ENCODE data around the gene EPAS1. TPM values are rescaled to one million over a fixed set of nuclear protein-coding genes. Genes with fewer than 3 reads are reported as not detected.

EPAS1 gene
- total RNA-seq, 1 experiment from 2014 or later, result 8.5 TPM

DNA sequence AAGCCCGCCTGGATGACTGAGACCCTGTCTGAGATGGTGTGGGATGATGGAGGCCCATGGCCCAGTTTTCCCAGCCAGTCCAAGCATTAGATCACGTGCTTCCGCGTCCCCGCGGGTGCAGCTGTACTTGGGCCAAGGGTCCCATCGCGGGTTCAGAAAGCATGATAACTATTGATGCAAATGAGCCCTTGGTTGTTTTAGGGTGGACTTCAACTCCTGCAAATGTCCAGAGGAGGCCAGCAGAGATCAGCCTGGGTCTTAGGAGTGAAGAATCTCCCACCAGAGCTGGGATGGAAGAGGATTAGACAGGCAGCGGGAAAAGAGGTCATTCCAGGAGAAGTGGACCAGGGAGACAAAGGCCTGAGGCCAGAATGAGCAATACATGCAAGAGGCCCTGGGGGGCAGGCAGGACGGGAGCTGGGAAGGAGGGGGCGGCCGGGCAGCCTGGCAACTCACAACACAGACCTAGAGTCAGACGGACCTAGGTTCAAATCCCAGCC lies 92.3 kb downstream of the EPAS1 start:
- H3K9me3 Mint-ChIP-seq, result no peaks in the 10 kb centered on the region
- TF ChIP-seq OVOL2 (CRISPR knock-in tag; IDR thresholded peaks at IDR 0.05; ENCODE audit: borderline replicate concordance), result no peak
- no peaks in the 10 kb centered on the region for H3K4me1 Mint-ChIP-seq
- no peak for ATAC-seq
- ChIA-PET CTCF (interaction anchor here (0.8 kb wide), 1 partner anchor 23 kb away, joined by 3 read pairs; no protein-coding TSS in a partner anchor), POLR2A (no interaction called here)
- no peak overlapping the region for H3K27ac Mint-ChIP-seq
- no peaks in the 10 kb centered on the region for H3K27me3 Mint-ChIP-seq (ENCODE audit: low read depth)
- no peak for DNase-seq (ENCODE audit: low spot score)
- H3K36me3 Mint-ChIP-seq, result no peaks in the 10 kb centered on the region
- H3K4me3 Mint-ChIP-seq, result no peak overlapping the region

DNA sequence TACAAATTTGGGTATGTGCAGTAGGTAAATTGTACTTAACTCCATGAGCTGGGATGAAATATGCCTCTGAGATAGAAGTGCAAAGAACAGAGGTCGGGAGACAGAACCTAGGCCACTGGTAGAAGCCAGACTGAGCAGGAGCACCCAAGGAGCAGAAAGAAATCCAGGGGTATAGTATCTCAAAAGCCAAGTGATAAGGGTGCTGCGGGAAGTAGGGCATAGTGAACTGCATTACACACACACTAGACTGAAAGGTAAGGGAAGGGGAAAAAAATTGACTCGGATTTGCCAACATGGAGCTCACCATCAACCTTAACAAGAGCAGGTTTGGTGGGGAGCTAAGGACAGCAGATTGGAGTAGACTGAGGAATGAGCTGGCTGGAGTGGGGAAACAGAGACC lies 92.8 kb downstream of the EPAS1 start:
- TF ChIP-seq, protein P1, sequence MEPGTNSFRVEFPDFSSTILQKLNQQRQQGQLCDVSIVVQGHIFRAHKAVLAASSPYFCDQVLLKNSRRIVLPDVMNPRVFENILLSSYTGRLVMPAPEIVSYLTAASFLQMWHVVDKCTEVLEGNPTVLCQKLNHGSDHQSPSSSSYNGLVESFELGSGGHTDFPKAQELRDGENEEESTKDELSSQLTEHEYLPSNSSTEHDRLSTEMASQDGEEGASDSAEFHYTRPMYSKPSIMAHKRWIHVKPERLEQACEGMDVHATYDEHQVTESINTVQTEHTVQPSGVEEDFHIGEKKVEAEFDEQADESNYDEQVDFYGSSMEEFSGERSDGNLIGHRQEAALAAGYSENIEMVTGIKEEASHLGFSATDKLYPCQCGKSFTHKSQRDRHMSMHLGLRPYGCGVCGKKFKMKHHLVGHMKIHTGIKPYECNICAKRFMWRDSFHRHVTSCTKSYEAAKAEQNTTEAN (CRISPR knock-in tag; IDR thresholded peaks at IDR 0.05), result no peak
- Mint-ChIP-seq H3K4me3 (no peak overlapping the region), H3K36me3 (no peaks in the 10 kb centered on the region), H3K27me3 (ENCODE audit: low read depth) (no peaks in the 10 kb centered on the region), H3K9me3 (no peaks in the 10 kb centered on the region), H3K27ac (no peak overlapping the region), H3K4me1 (no peaks in the 10 kb centered on the region)
- DNase-seq (ENCODE audit: low spot score), result no peak
- ChIA-PET POLR2A (no interaction called here), CTCF (no interaction called here)
- ATAC-seq, result no peak

GRCh38 chr2:46390901-46391395 lies 93.7 kb downstream of the EPAS1 start:
- Mint-ChIP-seq H3K27ac (no peak overlapping the region), H3K36me3 (no peaks in the 10 kb centered on the region), H3K27me3 (ENCODE audit: low read depth) (no peaks in the 10 kb centered on the region), H3K4me3 (no peak overlapping the region), H3K4me1 (no peaks in the 10 kb centered on the region), H3K9me3 (no peaks in the 10 kb centered on the region)
- CTCF ChIA-PET, result no interaction called here
- POLR2A ChIA-PET, result no interaction called here
- ATAC-seq, result no peak
- TF ChIP-seq E2F4 (CRISPR knock-in tag; IDR thresholded peaks at IDR 0.05; ENCODE audit: borderline replicate concordance, low read depth), result no peak
- no peak for TF ChIP-seq TEAD1 (CRISPR knock-in tag; IDR thresholded peaks at IDR 0.05)
- no peak for TF ChIP-seq EMX1 (CRISPR knock-in tag; IDR thresholded peaks at IDR 0.05)
- TF ChIP-seq ZNF121 (CRISPR knock-in tag; IDR thresholded peaks at IDR 0.05), result no peak
- TF ChIP-seq CREM (CRISPR knock-in tag; IDR thresholded peaks at IDR 0.05), result no peak
- no peak for TF ChIP-seq SMAD4 (CRISPR knock-in tag; IDR thresholded peaks at IDR 0.05)
- TF ChIP-seq MXD4 (CRISPR knock-in tag; IDR thresholded peaks at IDR 0.05; ENCODE audit: borderline replicate concordance), result no peak
- TF ChIP-seq, protein P2, sequence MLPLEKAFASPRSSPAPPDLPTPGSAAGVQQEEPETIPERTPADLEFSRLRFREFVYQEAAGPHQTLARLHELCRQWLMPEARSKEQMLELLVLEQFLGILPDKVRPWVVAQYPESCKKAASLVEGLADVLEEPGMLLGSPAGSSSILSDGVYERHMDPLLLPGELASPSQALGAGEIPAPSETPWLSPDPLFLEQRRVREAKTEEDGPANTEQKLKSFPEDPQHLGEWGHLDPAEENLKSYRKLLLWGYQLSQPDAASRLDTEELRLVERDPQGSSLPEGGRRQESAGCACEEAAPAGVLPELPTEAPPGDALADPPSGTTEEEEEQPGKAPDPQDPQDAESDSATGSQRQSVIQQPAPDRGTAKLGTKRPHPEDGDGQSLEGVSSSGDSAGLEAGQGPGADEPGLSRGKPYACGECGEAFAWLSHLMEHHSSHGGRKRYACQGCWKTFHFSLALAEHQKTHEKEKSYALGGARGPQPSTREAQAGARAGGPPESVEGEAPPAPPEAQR (CRISPR knock-in tag; IDR thresholded peaks at IDR 0.05), result no peak
- TF ChIP-seq, protein P3, sequence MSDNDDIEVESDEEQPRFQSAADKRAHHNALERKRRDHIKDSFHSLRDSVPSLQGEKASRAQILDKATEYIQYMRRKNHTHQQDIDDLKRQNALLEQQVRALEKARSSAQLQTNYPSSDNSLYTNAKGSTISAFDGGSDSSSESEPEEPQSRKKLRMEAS (CRISPR knock-in tag; IDR thresholded peaks at IDR 0.05), result no peak
- no peak for DNase-seq (ENCODE audit: low spot score)

- Mint-ChIP-seq H3K4me3 (no peak overlapping the region), H3K9me3 (no peaks in the 10 kb centered on the region), H3K4me1 (no peaks in the 10 kb centered on the region), H3K27ac (no peak overlapping the region), H3K27me3 (ENCODE audit: low read depth) (no peaks in the 10 kb centered on the region), H3K36me3 (no peaks in the 10 kb centered on the region)
- ATAC-seq (no peak), DNase-seq (ENCODE audit: low spot score) (no peak)
- POLR2A ChIA-PET, result no interaction called here
- CTCF ChIA-PET, result interaction anchor here (0.9 to 1.0 kb wide), 2 partner anchors 258 to 400 kb away, joined by 3 read pairs; no protein-coding TSS in a partner anchor
- TF ChIP-seq AFF4 (CRISPR knock-in tag; IDR thresholded peaks at IDR 0.05; ENCODE audit: borderline replicate concordance) (no peak), ZMAT4 (CRISPR knock-in tag; IDR thresholded peaks at IDR 0.05) (no peak), NR2C2 (CRISPR knock-in tag; IDR thresholded peaks at IDR 0.05) (no peak), ZNF232 (CRISPR knock-in tag; IDR thresholded peaks at IDR 0.05) (no peak), ZNF671 (CRISPR knock-in tag; IDR thresholded peaks at IDR 0.05) (no peak), SMAD4 (CRISPR knock-in tag; IDR thresholded peaks at IDR 0.05) (no peak), HMGA2 (CRISPR knock-in tag; IDR thresholded peaks at IDR 0.05) (no peak), E2F4 (CRISPR knock-in tag; IDR thresholded peaks at IDR 0.05; ENCODE audit: borderline replicate concordance, low read depth) (no peak), CBFB (CRISPR knock-in tag; IDR thresholded peaks at IDR 0.05; ENCODE audit: low read depth) (no peak)
Measured at GRCh38 chr2:46392561-46393346, 95.5 kb downstream of the EPAS1 start.

Measured in WTC11 (cell line).